HL-60/S4 treated with phorbol 12-myristate 13-acetate at 8.2 ng/mL for 4 days and 3 days (cell line): ENCODE data around the gene CD300E.
"Not testable (repeated sequence)": the region's sequence is repeated elsewhere in the genome, so short reads cannot be mapped to it uniquely, and the experiment has no call there.

Experiments
- in situ Hi-C: fragments of 300-500 bp; cut with MboI; formaldehyde crosslinking; loops from 2 replicates; pipeline ENCODE4 v1.15.0; 2022; ENCODE audit warnings: low sequenced_read_pairs

Gene CD300E

GRCh38 chr17:74601944-74602572 lies 21.5 kb downstream of the CD300E start:
- in situ Hi-C loops, result no loop called here

- in situ Hi-C loops, result no loop called here
These were observed 24.0 kb downstream of the CD300E start for GRCh38 chr17:74599448-74599939.

- in situ Hi-C loops, result no loop called here
These were observed 24.5 kb downstream of the CD300E start for GRCh38 chr17:74599023-74599399.

- in situ Hi-C loops, result no loop called here
These were observed 25.1 kb downstream of the CD300E start for GRCh38 chr17:74598346-74599022.

GRCh38 chr17:74597069-74597790 lies 26.3 kb downstream of the CD300E start:
- in situ Hi-C loops, result no loop called here

- in situ Hi-C loops, result no loop called here
These were observed 28.3 kb downstream of the CD300E start for GRCh38 chr17:74595037-74595750.

GRCh38 chr17:74592087-74592990 lies 31.2 kb downstream of the CD300E start, which contains the start of gene CD300LD:
CD300LD (minus strand) TSS chr17:74592283; CDS start chr17:74592202, 81 bp downstream.
- in situ Hi-C loops, result no loop called here

GRCh38 chr17:74591503-74591902 lies 32.0 kb downstream of the CD300E start:
- in situ Hi-C loops, result no loop called here

- in situ Hi-C loops, result no loop called here
These were observed 37.8 kb downstream of the CD300E start for GRCh38 chr17:74585711-74586110.

- in situ Hi-C loops, result no loop called here
These were observed 39.1 kb downstream of the CD300E start for GRCh38 chr17:74584292-74585060.

- in situ Hi-C loops, result no loop called here
These were observed 40.9 kb downstream of the CD300E start for GRCh38 chr17:74582633-74583032.

GRCh38 chr17:74579900-74580299 lies 43.6 kb downstream of the CD300E start:
- in situ Hi-C loops, result no loop called here

- in situ Hi-C loops, result no loop called here
These were observed 44.6 kb downstream of the CD300E start for GRCh38 chr17:74578979-74579378.

GRCh38 chr17:74574489-74575142 lies 48.9 kb downstream of the CD300E start:
- in situ Hi-C loops, result no loop called here

- in situ Hi-C loops, result not testable (repeated sequence)
These were observed 49.9 kb downstream of the CD300E start for GRCh38 chr17:74573635-74574034.

GRCh38 chr17:74573169-74573568 lies 50.4 kb downstream of the CD300E start:
- in situ Hi-C loops, result no loop called here

GRCh38 chr17:74571621-74572270 lies 51.8 kb downstream of the CD300E start:
- in situ Hi-C loops, result no loop called here
